Measurements from ENCODE around the gene MAST2. TPM values are rescaled to one million over a fixed set of nuclear protein-coding genes. Genes with fewer than 3 reads are reported as not detected.

The MAST2 gene
- total and polyA plus RNA-seq, 2 experiments from 2014 or later: 44.8 to 79.2 TPM

GRCh38 chr1:46057781-46058180 is 254.4 kb downstream of the MAST2 start:
- Histone ChIP-seq H3K36me3 (peaks cover 11% of the 10 kb centered on the region), H3K27me3 (no peaks in the 10 kb centered on the region), H3K27ac (no peak overlapping the region), H3K4me1 (ENCODE audit: low read depth) (no peaks in the 10 kb centered on the region), H3K9me3 (ENCODE audit: low read depth) (no peaks in the 10 kb centered on the region), H3K4me3 (no peak overlapping the region)
- DNase-seq (ENCODE audit: low read depth in 1 of 2, low spot score in 1 of 2): no peak
- TF ChIP-seq CTCF (IDR thresholded peaks at IDR 0.05; ENCODE audit: low read depth, low read length): no peak

GRCh38 chr1:46058936-46059335 is 255.5 kb downstream of the MAST2 start:
- no peaks in the 10 kb centered on the region for H3K9me3 ChIP-seq (ENCODE audit: low read depth)
- no peak overlapping the region for H3K4me3 ChIP-seq
- no peak overlapping the region for H3K27ac ChIP-seq
- H3K36me3 ChIP-seq: peaks cover 11% of the 10 kb centered on the region
- no peak for TF ChIP-seq CTCF (IDR thresholded peaks at IDR 0.05; ENCODE audit: low read depth, low read length)
- H3K4me1 ChIP-seq (ENCODE audit: low read depth): no peaks in the 10 kb centered on the region
- DNase-seq (ENCODE audit: low read depth in 1 of 2, low spot score in 1 of 2): no peak
- H3K27me3 ChIP-seq: no peaks in the 10 kb centered on the region

GRCh38 chr1:46061146-46061545 is 257.7 kb downstream of the MAST2 start:
- Histone ChIP-seq H3K27ac (no peak overlapping the region), H3K4me3 (no peak overlapping the region), H3K27me3 (no peaks in the 10 kb centered on the region), H3K9me3 (ENCODE audit: low read depth) (no peaks in the 10 kb centered on the region), H3K4me1 (ENCODE audit: low read depth) (no peaks in the 10 kb centered on the region), H3K36me3 (peaks cover 15% of the 10 kb centered on the region)
- no peak for TF ChIP-seq CTCF (IDR thresholded peaks at IDR 0.05; ENCODE audit: low read depth, low read length)
- no peak for DNase-seq (ENCODE audit: low read depth in 1 of 2, low spot score in 1 of 2)

- DNase-seq (ENCODE audit: low read depth in 1 of 2, low spot score in 1 of 2): no peak
- no peak for TF ChIP-seq CTCF (IDR thresholded peaks at IDR 0.05; ENCODE audit: low read depth, low read length)
- Histone ChIP-seq H3K4me3 (no peak overlapping the region), H3K27me3 (no peaks in the 10 kb centered on the region), H3K36me3 (peaks cover 23% of the 10 kb centered on the region), H3K27ac (no peak overlapping the region), H3K4me1 (ENCODE audit: low read depth) (no peaks in the 10 kb centered on the region), H3K9me3 (ENCODE audit: low read depth) (no peaks in the 10 kb centered on the region)
Observed at GRCh38 chr1:46062651-46063319, 259.4 kb downstream of the MAST2 start.

- no peak for DNase-seq (ENCODE audit: low read depth in 1 of 2, low spot score in 1 of 2)
- H3K27me3 ChIP-seq: no peaks in the 10 kb centered on the region
- TF ChIP-seq CTCF (IDR thresholded peaks at IDR 0.05; ENCODE audit: low read depth, low read length): no peak
- no peak overlapping the region for H3K27ac ChIP-seq
- H3K36me3 ChIP-seq: peaks cover 23% of the 10 kb centered on the region
- H3K9me3 ChIP-seq (ENCODE audit: low read depth): no peaks in the 10 kb centered on the region
- H3K4me3 ChIP-seq: no peak overlapping the region
- no peaks in the 10 kb centered on the region for H3K4me1 ChIP-seq (ENCODE audit: low read depth)
Observed at GRCh38 chr1:46064708-46065107, 261.3 kb downstream of the MAST2 start.

Data from cardiac muscle cell (in vitro differentiated cells and primary cell).